H9 (cell line): Measurements from ENCODE around the gene TMEM109. TPM values are rescaled to one million over a fixed set of nuclear protein-coding genes. Genes with fewer than 3 reads are reported as not detected.

Experiments
- DNase-seq: peaks from one replicate; pipeline ENCODE4 v3.0.0-alpha.2; 2017
- H2AFZ ChIP-seq: one replicate; pipeline ENCODE4 v1.6.1; 2013; ENCODE audit warnings: mild to moderate bottlenecking, low read length, control low read depth, moderate library complexity
- H2AK5ac ChIP-seq: 2 replicates; pipeline ENCODE4 v1.6.1; 2013; ENCODE audit warnings: low read length, control low read depth, mixed read lengths; ENCODE audit not compliant: insufficient read length
- H2BK120ac ChIP-seq: one replicate; pipeline ENCODE4 v1.6.1; 2013; ENCODE audit warnings: low read depth, mild to moderate bottlenecking, low read length, control low read depth, inconsistent platforms; ENCODE audit not compliant: poor library complexity, severe bottlenecking
- H2BK12ac ChIP-seq: 2 replicates; pipeline ENCODE4 v1.6.1; 2013; ENCODE audit warnings: low read length, control low read depth, mixed read lengths, low read depth; ENCODE audit not compliant: insufficient read length
- H2BK15ac ChIP-seq: 2 replicates; pipeline ENCODE4 v1.6.1; 2013; ENCODE audit warnings: low read depth, low read length, control low read depth
- H2BK20ac ChIP-seq: one replicate; pipeline ENCODE4 v1.6.1; 2013; ENCODE audit warnings: low read depth, mild to moderate bottlenecking, low read length, control low read depth, inconsistent platforms; ENCODE audit not compliant: poor library complexity, severe bottlenecking
- H2BK5ac ChIP-seq: 2 replicates; pipeline ENCODE4 v1.6.1; 2013; ENCODE audit warnings: low read length, control low read depth, mixed read lengths; ENCODE audit not compliant: insufficient read length
- H3K14ac ChIP-seq: 2 replicates; pipeline ENCODE4 v1.6.1; 2013; ENCODE audit warnings: low read length, control low read depth; ENCODE audit not compliant: insufficient read depth
- H3K18ac ChIP-seq: 2 replicates; pipeline ENCODE4 v1.6.1; 2013; ENCODE audit warnings: low read depth, mild to moderate bottlenecking, mixed read lengths, low read length, control low read depth; ENCODE audit not compliant: insufficient read length
- H3K23ac ChIP-seq: 2 replicates; pipeline ENCODE4 v1.6.1; 2013; ENCODE audit warnings: low read length, control low read depth, mixed read lengths, low read depth; ENCODE audit not compliant: insufficient read length
- H3K23me2 ChIP-seq: 2 replicates; pipeline ENCODE4 v1.6.1; 2013; ENCODE audit warnings: low read depth, mild to moderate bottlenecking, mixed read lengths, low read length, control low read depth; ENCODE audit not compliant: insufficient read length, poor library complexity, severe bottlenecking
- H3K27ac ChIP-seq: 2 replicates; pipeline ENCODE4 v1.5.1; 2013; ENCODE audit warnings: low read length, control low read depth, mixed read lengths, low read depth; ENCODE audit not compliant: insufficient read length
- H3K27me3 ChIP-seq: 2 replicates; pipeline ENCODE4 v1.6.1; 2013; ENCODE audit warnings: low read length, control low read depth, inconsistent platforms; ENCODE audit not compliant: insufficient read depth
- H3K4ac ChIP-seq: 2 replicates; pipeline ENCODE4 v1.6.1; 2013; ENCODE audit warnings: low read depth, mild to moderate bottlenecking, control low read depth, inconsistent platforms, low read length, moderate library complexity
- H3K4me1 ChIP-seq: 2 replicates; pipeline ENCODE4 v1.6.1; 2013; ENCODE audit warnings: low read length, control low read depth, inconsistent platforms; ENCODE audit not compliant: insufficient read depth
- H3K4me2 ChIP-seq: 2 replicates; pipeline ENCODE4 v1.6.1; 2013; ENCODE audit warnings: low read length, control low read depth, mixed read lengths; ENCODE audit not compliant: insufficient read length, insufficient read depth
- H3K56ac ChIP-seq: 2 replicates; pipeline ENCODE4 v1.6.1; 2013; ENCODE audit warnings: low read depth, mild to moderate bottlenecking, mixed read lengths, low read length, control low read depth; ENCODE audit not compliant: insufficient read length
- H3K79me1 ChIP-seq: 2 replicates; pipeline ENCODE4 v1.6.1; 2013; ENCODE audit warnings: low read depth, mild to moderate bottlenecking, moderate library complexity, low read length, control low read depth, inconsistent platforms; ENCODE audit not compliant: insufficient read depth, poor library complexity, severe bottlenecking
- H3K79me2 ChIP-seq: 2 replicates; pipeline ENCODE4 v1.6.1; 2013; ENCODE audit warnings: low read length, control low read depth, inconsistent platforms; ENCODE audit not compliant: insufficient read depth
- H3K9ac ChIP-seq: 2 replicates; pipeline ENCODE4 v1.6.1; 2013; ENCODE audit warnings: low read length, control low read depth, mixed read lengths; ENCODE audit not compliant: insufficient read length; ENCODE audit errors: extremely low read depth
- H3K9me3 ChIP-seq: one replicate; pipeline ENCODE4 v1.6.1; 2013; ENCODE audit warnings: low read depth, low read length, inconsistent platforms; ENCODE audit not compliant: control insufficient read depth
- H3T11ph ChIP-seq: one replicate; pipeline ENCODE4 v1.6.1; 2013; ENCODE audit warnings: mild to moderate bottlenecking, low read length, control low read depth, inconsistent platforms
- H4K20me1 ChIP-seq: one replicate; pipeline ENCODE4 v1.6.1; 2013; ENCODE audit not compliant: control insufficient read depth, insufficient read length, insufficient read depth
- H4K5ac ChIP-seq: 2 replicates; pipeline ENCODE4 v1.6.1; 2013; ENCODE audit warnings: low read depth, mild to moderate bottlenecking, mixed read lengths, low read length, control low read depth; ENCODE audit not compliant: insufficient read length
- H4K8ac ChIP-seq: replicated peaks from 2 replicates; pipeline ENCODE4 v1.6.1; 2013; ENCODE audit warnings: low read length, control low read depth, mixed read lengths, low read depth; ENCODE audit not compliant: insufficient read length
- H4K91ac ChIP-seq: 2 replicates; pipeline ENCODE4 v1.6.1; 2013; ENCODE audit warnings: low read depth, mild to moderate bottlenecking, moderate library complexity, mixed read lengths, low read length, control low read depth; ENCODE audit not compliant: insufficient read length
- H3K27ac Mint-ChIP-seq, 3 experiments: 2 replicates in 2 of 3; 3 replicates in 1 of 3; pipeline ENCODE4 v1.8.0; 2020 to 2021; ENCODE audit warnings: mixed read lengths in 3 of 3, mild to moderate bottlenecking in 1 of 3, moderate library complexity in 1 of 3
- H3K27me3 Mint-ChIP-seq: 2 replicates; pipeline ENCODE4 v1.8.0; 2021; ENCODE audit warnings: low read depth, mild to moderate bottlenecking, moderate library complexity, mixed read lengths
- H3K36me3 Mint-ChIP-seq, 3 experiments: 2 replicates in 2 of 3; 3 replicates in 1 of 3; pipeline ENCODE4 v1.8.0; 2020 to 2021; ENCODE audit warnings: low read depth in 3 of 3, mixed read lengths in 3 of 3; ENCODE audit not compliant: insufficient read depth in 1 of 3
- H3K4me1 Mint-ChIP-seq, 2 experiments: 2 replicates each; pipeline ENCODE4 v1.8.0; 2020; ENCODE audit warnings: mixed read lengths in 2 of 2
- H3K4me3 Mint-ChIP-seq, 2 experiments: 2 replicates in 1 of 2; 3 replicates in 1 of 2; pipeline ENCODE4 v1.8.0; 2020 to 2021; ENCODE audit warnings: mild to moderate bottlenecking in 2 of 2, mixed read lengths in 2 of 2, moderate library complexity in 1 of 2
- H3K9me3 Mint-ChIP-seq, 2 experiments: 2 replicates in 1 of 2; 3 replicates in 1 of 2; pipeline ENCODE4 v1.8.0; 2020; ENCODE audit warnings: mild to moderate bottlenecking in 2 of 2, mixed read lengths in 2 of 2, moderate library complexity in 1 of 2
- CTCF ChIP-seq: fragments of 200-600 bp; sonication (generic); conservative IDR thresholded peaks from 3 replicates; pipeline ENCODE4 v1.8.0; 2021; ENCODE audit warnings: antibody characterized with exemption, mild to moderate bottlenecking
- WGBS: extraction: QIAGEN DNeasy Blood & Tissue Kit; methylation state at CpG from one replicate; pipeline ENCODE4 v1.1.7; 2013; ENCODE audit warnings: missing lambda C conversion rate, low lambda C conversion rate, mixed read lengths; ENCODE audit not compliant: insufficient read length; ENCODE audit errors: extremely low coverage; 5-methylcytosine and 5-hydroxymethylcytosine counted together
- total RNA-seq: library from RNA; stranded (reverse); gene quantifications from 2 replicates; pipeline ENCODE4 v1.2.1, GENCODE V29; 2021

Gene TMEM109
- total RNA-seq, 1 experiment from 2014 or later: 38.0 TPM

DNA sequence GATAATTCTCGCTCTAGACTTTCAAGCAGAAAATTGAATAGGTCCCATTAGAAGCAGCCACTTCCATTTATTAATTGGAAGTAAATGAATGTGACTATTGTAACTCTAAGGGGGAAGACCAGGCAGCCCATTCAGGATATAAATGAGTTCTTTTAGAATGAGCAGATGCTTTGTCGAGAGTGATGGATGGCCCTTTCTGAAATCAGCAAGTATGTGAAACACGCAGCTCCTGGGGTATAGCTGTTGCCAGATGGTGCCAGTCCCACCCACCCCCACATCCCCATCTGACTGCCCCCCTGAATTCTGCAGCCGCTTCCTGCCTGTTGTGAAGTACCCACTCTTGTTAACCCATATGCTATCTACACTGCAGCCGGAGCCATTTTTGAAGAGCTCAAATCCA, 34.3 kb downstream of the TMEM109 start:
- Histone ChIP-seq H3K4ac (no peak overlapping the region), H3K14ac (no peak overlapping the region), H3K9me3 (no peaks in the 10 kb centered on the region), H3T11ph (no peak overlapping the region), H3K9ac (no peak overlapping the region), H2BK5ac (no peak overlapping the region), H3K4me2 (no peak overlapping the region), H3K79me2 (no peaks in the 10 kb centered on the region), H3K23me2 (peaks cover 15% of the 10 kb centered on the region), H3K27ac (no peak overlapping the region), H2BK120ac (no peak overlapping the region), H3K23ac (no peak overlapping the region), H2AFZ (no peak overlapping the region), H4K91ac (no peak overlapping the region), H2BK20ac (no peak overlapping the region), H3K18ac (no peak overlapping the region), H3K4me1 (no peaks in the 10 kb centered on the region), H3K56ac (no peak overlapping the region), H4K5ac (no peak overlapping the region), H3K79me1 (no peaks in the 10 kb centered on the region), H2BK12ac (no peak overlapping the region), H3K27me3 (no peaks in the 10 kb centered on the region; the same call in 1 of the 2 replicates), H2BK15ac (no peak overlapping the region), H4K20me1 (no peaks in the 10 kb centered on the region), H4K8ac (no peak overlapping the region), H2AK5ac (no peak overlapping the region)
- WGBS: no CpG with 5 or more reads among the region's 5 CpGs
- no peak for TF ChIP-seq CTCF
- no peak for DNase-seq
- peaks cover 43% of the 10 kb centered on the region for H3K27me3 Mint-ChIP-seq
- peaks cover 0 to 9% (median 2%) of the 10 kb centered on the region in 3 experiments; a peak in 5 of 7 replicates for H3K36me3 Mint-ChIP-seq
- no peak overlapping the region for H3K27ac Mint-ChIP-seq
- H3K4me3 Mint-ChIP-seq: no peak overlapping the region
- peaks cover 38 to 44% of the 10 kb centered on the region in 2 experiments for H3K4me1 Mint-ChIP-seq
- H3K9me3 Mint-ChIP-seq: no peaks in the 10 kb centered on the region; a peak in 1 of 5 replicates
